Lower lobe of right lung (tissue), 2 donors: ENCODE results near the gene HNRNPH2. TPM values are rescaled to one million over a fixed set of nuclear protein-coding genes. Genes with fewer than 3 reads are reported as not detected.

ENCODE experiments used
- ATAC-seq, 2 donors: fragments of 200-7000 bp; cut with Tn5 transposase; one replicate each; pipeline ENCODE4 v1.9.1; 2020 to 2022; ENCODE audit warnings: mild to moderate bottlenecking in 2 of 2, moderate library complexity in 2 of 2
- DNase-seq: peaks from one replicate; pipeline ENCODE4 v3.0.0-alpha.2; 2020
- H3K27ac ChIP-seq: fragments of 200-600 bp; one replicate; pipeline ENCODE4 v1.8.0; 2022
- H3K27me3 ChIP-seq: fragments of 200-600 bp; one replicate; pipeline ENCODE4 v1.8.0; 2022; ENCODE audit warnings: low read depth
- H3K36me3 ChIP-seq: fragments of 200-600 bp; one replicate; pipeline ENCODE4 v1.8.0; 2022; ENCODE audit warnings: mild to moderate bottlenecking
- H3K4me1 ChIP-seq: fragments of 200-600 bp; one replicate; pipeline ENCODE4 v1.8.0; 2022
- H3K4me3 ChIP-seq: fragments of 200-600 bp; one replicate; pipeline ENCODE4 v1.8.0; 2022; ENCODE audit warnings: mild to moderate bottlenecking
- H3K9me3 ChIP-seq: fragments of 200-600 bp; one replicate; pipeline ENCODE4 v1.8.0; 2022
- CTCF ChIP-seq: fragments of 200-600 bp; IDR thresholded peaks from one replicate; pipeline ENCODE4 v1.8.0; 2022; ENCODE audit warnings: antibody characterized with exemption, mild to moderate bottlenecking
- intact Hi-C: fragments of 100-400 bp; cut with DNase I; formaldehyde crosslinking; loops from one replicate; pipeline ENCODE4 v1.11.0; 2022
- total RNA-seq: library from RNA; stranded (reverse); fragmentation: NEBNext Ultra II Directional; extraction: Animal tissue kit (Norgen Biotek cat#: 25700); gene quantifications from one replicate; pipeline ENCODE4 v1.2.1, GENCODE V29; 2021
- donor health status: DM: no; HTN: yes; CAD: no; lungs with severe emphysema.

The HNRNPH2 gene
- total RNA-seq, 1 donor from 2014 or later: 62.1 TPM

DNA sequence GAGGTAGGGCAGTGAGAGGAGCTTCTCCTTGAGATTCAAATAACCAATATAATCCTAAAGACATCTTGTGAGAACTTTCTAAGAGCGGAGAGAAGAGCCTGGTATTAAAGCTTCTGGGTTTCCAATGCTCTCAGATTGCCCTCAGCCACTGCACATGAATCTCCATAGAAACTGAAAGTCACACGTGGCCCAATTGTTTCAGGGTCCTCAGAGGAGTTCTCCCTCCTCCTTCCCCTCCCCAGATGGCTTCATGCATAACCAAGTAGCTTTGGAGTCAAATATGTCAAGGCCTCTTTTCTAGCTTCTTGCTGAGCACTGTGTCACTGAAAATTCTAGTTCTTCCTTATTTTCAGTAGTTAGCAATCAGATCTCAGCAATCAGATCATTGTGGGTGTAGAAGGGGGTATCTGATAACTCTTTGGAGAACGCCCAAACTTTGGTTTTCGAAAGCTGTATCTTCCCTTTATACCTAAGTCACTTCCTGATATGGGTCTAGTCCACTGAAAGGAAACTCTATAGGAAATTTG lies 24.3 kb upstream of the HNRNPH2 start:
- ATAC-seq (no peak), DNase-seq (no peak)
- H3K9me3 ChIP-seq: no peaks in the 10 kb centered on the region
- no peaks in the 10 kb centered on the region for H3K4me1 ChIP-seq
- H3K27ac ChIP-seq: no peak overlapping the region
- no peaks in the 10 kb centered on the region for H3K27me3 ChIP-seq
- H3K4me3 ChIP-seq: no peak overlapping the region
- no peaks in the 10 kb centered on the region for H3K36me3 ChIP-seq
- intact Hi-C loops: no loop called here
- no peak for TF ChIP-seq CTCF

DNA sequence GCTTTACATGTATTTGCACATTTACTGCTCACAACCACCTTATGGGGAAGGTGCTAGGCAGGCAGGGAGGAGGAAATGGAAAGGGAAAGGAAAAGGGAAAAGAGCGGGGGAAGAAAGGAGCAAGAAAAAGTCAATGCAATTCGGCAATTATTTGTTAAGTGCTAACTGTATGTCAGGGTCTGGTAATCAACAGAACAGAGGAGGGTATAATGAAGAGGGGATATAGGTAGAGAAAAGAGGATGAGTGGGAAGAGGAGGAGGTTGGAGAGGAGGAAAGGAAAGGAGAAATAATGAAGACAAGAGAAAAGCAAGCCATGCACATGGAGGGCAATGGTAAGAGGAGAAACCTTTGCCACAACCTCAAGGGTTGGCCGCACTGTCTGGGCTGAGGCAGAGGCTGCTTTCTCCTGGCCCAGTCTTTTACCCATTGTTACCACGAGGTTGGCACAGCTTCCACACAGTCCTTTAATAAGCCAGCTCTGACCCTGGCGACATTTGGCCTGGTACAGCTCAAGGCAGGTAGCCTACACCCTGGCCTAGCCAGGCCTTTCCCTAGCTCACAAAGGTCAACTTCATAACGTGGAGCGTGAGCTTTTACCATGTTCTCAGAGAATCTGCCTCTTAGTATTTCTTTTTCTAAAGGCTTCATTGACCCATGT lies 22.9 kb upstream of the HNRNPH2 start:
- Histone ChIP-seq H3K27ac (peak overlapping the region; percentile 31), H3K4me1 (no peaks in the 10 kb centered on the region), H3K4me3 (peak overlapping the region; percentile 35), H3K36me3 (no peaks in the 10 kb centered on the region), H3K9me3 (no peaks in the 10 kb centered on the region), H3K27me3 (no peaks in the 10 kb centered on the region)
- DNase-seq (no peak), ATAC-seq (no peak)
- intact Hi-C loops: no loop called here
- no peak for TF ChIP-seq CTCF

DNA sequence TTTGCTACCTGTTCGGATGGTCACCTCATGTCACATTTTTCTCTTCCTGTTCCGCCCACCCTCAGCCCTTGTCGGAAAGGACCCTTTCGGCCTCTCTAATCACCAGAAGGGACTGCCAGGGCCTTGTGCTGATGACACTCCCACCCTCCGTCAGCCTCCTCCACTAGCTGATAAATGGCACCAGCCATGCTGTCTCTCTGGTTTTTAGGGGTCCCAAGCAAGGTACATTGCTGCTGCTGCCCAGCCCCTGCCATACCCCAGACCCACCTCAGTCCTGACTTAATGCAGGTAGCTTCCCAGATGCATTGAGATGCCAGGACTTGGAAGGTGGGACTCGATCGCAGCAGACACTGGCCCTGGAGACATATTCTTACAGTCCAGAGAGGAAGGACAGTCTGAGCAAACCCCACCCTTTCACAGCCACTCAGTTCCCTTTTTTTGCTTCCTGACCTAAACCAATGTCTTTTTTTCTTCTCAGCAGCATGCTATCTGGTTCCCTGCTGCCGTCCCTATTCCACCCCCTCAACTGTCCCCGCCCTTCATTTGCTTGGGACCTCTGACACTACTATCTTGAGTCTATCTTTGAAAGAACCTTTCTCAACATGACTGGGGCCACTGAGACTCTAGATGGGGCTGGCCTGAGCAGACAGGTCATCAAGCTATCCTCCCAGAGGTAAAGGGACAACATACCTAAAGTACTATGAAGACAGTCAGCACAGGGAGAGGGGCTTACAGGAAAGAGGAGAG lies 22.1 kb upstream of the HNRNPH2 start, which contains the start of gene BTK:
Gene BTK (minus strand): TSS at position 397 of the 747 bp plus-strand sequence. CDS start 10,907 bp downstream, outside the sequence.
- DNase-seq (peak; percentile 51), ATAC-seq (peak; percentile 51 to 76)
- Histone ChIP-seq H3K4me3 (peak within 1 kb of the TSS; percentile 35), H3K9me3 (no peaks in the 10 kb centered on the region), H3K4me1 (no peaks in the 10 kb centered on the region), H3K27me3 (no peaks in the 10 kb centered on the region), H3K27ac (peak within 1 kb of the TSS; percentile 31), H3K36me3 (no peaks in the 10 kb centered on the region)
- intact Hi-C loops: no loop called here
- TF ChIP-seq CTCF: no peak

GRCh38 chrX:101386542-101386885 lies 21.5 kb upstream of the HNRNPH2 start:
- H3K27ac ChIP-seq: peak overlapping the region; percentile 31
- H3K4me3 ChIP-seq: no peak overlapping the region
- ATAC-seq (no peak), DNase-seq (no peak)
- no peak for TF ChIP-seq CTCF
- no peaks in the 10 kb centered on the region for H3K9me3 ChIP-seq
- no peaks in the 10 kb centered on the region for H3K27me3 ChIP-seq
- intact Hi-C loops: no loop called here
- no peaks in the 10 kb centered on the region for H3K36me3 ChIP-seq
- H3K4me1 ChIP-seq: no peaks in the 10 kb centered on the region

DNA sequence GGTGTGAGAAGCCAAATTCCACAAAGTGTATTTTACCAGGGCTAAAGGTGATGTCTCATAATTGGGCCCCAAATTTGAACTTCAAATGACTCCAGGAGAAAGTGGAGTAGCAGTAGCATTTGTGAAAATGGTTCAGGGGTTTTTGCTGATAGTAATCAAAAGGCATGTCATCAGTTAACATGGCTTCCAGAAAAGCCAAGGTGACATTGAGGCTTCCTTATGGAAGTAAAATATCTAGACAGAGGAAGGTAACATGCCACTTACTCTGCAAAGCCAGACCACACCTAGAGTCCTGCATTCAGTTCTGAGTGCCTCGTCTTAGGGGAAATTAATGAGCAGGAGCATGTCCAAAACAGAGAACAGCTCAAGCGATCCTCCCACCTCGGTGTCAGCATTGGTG lies 19.4 kb upstream of the HNRNPH2 start:
- ATAC-seq: no peak
- no peak for TF ChIP-seq CTCF
- H3K9me3 ChIP-seq: no peaks in the 10 kb centered on the region
- H3K27me3 ChIP-seq: no peaks in the 10 kb centered on the region
- no peaks in the 10 kb centered on the region for H3K4me1 ChIP-seq
- H3K27ac ChIP-seq: no peak overlapping the region
- no peak overlapping the region for H3K4me3 ChIP-seq
- no peak for DNase-seq
- intact Hi-C loops: no loop called here
- H3K36me3 ChIP-seq: peaks cover 13% of the 10 kb centered on the region
